HepG2 (cell line): ENCODE measurements around the gene MT1M. TPM values are rescaled to one million over a fixed set of nuclear protein-coding genes. Genes with fewer than 3 reads are reported as not detected.
A peak's percentile ranks its signal among the peaks of the same experiment; 100 is the strongest.

Experiments
- ARID3A ChIP-seq: IDR thresholded peaks from 2 replicates; pipeline ENCODE4 v1.6.1; 2012; ENCODE audit warnings: low read depth, low read length, improper control_type of control experiment
- BCLAF1 ChIP-seq: fragments of 450-650 bp; IDR thresholded peaks from 2 replicates; pipeline ENCODE4 v1.6.1; 2017; ENCODE audit warnings: mild to moderate bottlenecking
- FOXO4 ChIP-seq: sonication (generic); formaldehyde crosslinking; conservative IDR thresholded peaks from 2 replicates; pipeline ENCODE4 v1.8.1; 2023; ENCODE audit warnings: missing genetic modification reagents
- GATA4 ChIP-seq: sonication (generic); IDR thresholded peaks from 2 replicates; pipeline ENCODE4 v1.6.1; 2016; ENCODE audit warnings: antibody characterized with exemption, low read depth, borderline replicate concordance
- GPN1 ChIP-seq: sonication (generic); formaldehyde crosslinking; IDR thresholded peaks from 2 replicates; pipeline ENCODE4 v1.5.1; 2020; ENCODE audit warnings: missing genetic modification reagents, borderline replicate concordance
- GTF3A ChIP-seq: sonication (generic); formaldehyde crosslinking; conservative IDR thresholded peaks from 2 replicates; pipeline ENCODE4 v1.4.0; 2020; ENCODE audit warnings: mild to moderate bottlenecking, missing genetic modification reagents
- KDM4B ChIP-seq: sonication (generic); formaldehyde crosslinking; IDR thresholded peaks from 2 replicates; pipeline ENCODE4 v1.4.0; 2020; ENCODE audit warnings: missing genetic modification reagents
- KMT2A ChIP-seq: sonication (generic); formaldehyde crosslinking; IDR thresholded peaks from 2 replicates; pipeline ENCODE4 v1.4.0; 2020; ENCODE audit warnings: missing genetic modification reagents
- MXI1 ChIP-seq: IDR thresholded peaks from 3 replicates; pipeline ENCODE4 v1.6.1; 2012; ENCODE audit warnings: low read depth, low read length, inconsistent platforms, borderline replicate concordance
- RXRB ChIP-seq: IDR thresholded peaks from 2 replicates; pipeline ENCODE4 v1.6.1; 2016; ENCODE audit warnings: borderline replicate concordance, missing genetic modification reagents, missing compliant biosample characterization
- TP53 ChIP-seq: sonication (generic); formaldehyde crosslinking; conservative IDR thresholded peaks from 2 replicates; pipeline ENCODE4 v1.4.0; 2020; ENCODE audit warnings: missing genetic modification reagents
- ZFP1 ChIP-seq: IDR thresholded peaks from 2 replicates; pipeline ENCODE4 v1.6.1; 2016
- ZFX ChIP-seq: sonication (generic); formaldehyde crosslinking; IDR thresholded peaks from 2 replicates; pipeline ENCODE4 v1.4.0; 2020; ENCODE audit warnings: mild to moderate bottlenecking, low read depth, missing genetic modification reagents, moderate library complexity
- ZIK1 ChIP-seq: sonication (generic); formaldehyde crosslinking; IDR thresholded peaks from 2 replicates; pipeline ENCODE4 v1.5.0; 2020; ENCODE audit warnings: mild to moderate bottlenecking, low read depth, missing genetic modification reagents, borderline replicate concordance
- ZMAT5 ChIP-seq: sonication (generic); formaldehyde crosslinking; IDR thresholded peaks from 2 replicates; pipeline ENCODE4 v1.5.0; 2020; ENCODE audit warnings: mild to moderate bottlenecking, low read depth, missing genetic modification reagents, borderline replicate concordance
- ZNF121 ChIP-seq: sonication (generic); formaldehyde crosslinking; IDR thresholded peaks from 2 replicates; pipeline ENCODE4 v1.5.0; 2020; ENCODE audit warnings: mild to moderate bottlenecking, missing genetic modification reagents
- ZNF235 ChIP-seq: sonication (generic); formaldehyde crosslinking; IDR thresholded peaks from 2 replicates; pipeline ENCODE4 v1.8.1; 2023; ENCODE audit warnings: mild to moderate bottlenecking, missing genetic modification reagents, borderline replicate concordance
- ZNF280B ChIP-seq: sonication (generic); formaldehyde crosslinking; IDR thresholded peaks from 2 replicates; pipeline ENCODE4 v1.5.0; 2020; ENCODE audit warnings: missing genetic modification reagents, mild to moderate bottlenecking, borderline replicate concordance
- ZNF33B ChIP-seq: sonication (generic); formaldehyde crosslinking; IDR thresholded peaks from 2 replicates; pipeline ENCODE4 v1.5.1; 2020; ENCODE audit warnings: mild to moderate bottlenecking, missing genetic modification reagents
- ZNF343 ChIP-seq: sonication (generic); formaldehyde crosslinking; IDR thresholded peaks from 2 replicates; pipeline ENCODE4 v1.4.0; 2020; ENCODE audit warnings: mild to moderate bottlenecking, missing genetic modification reagents
- ZNF672 ChIP-seq: sonication (generic); formaldehyde crosslinking; IDR thresholded peaks from 2 replicates; pipeline ENCODE4 v1.8.1; 2022; ENCODE audit warnings: missing genetic modification reagents
- ZNF891 ChIP-seq: sonication (generic); formaldehyde crosslinking; IDR thresholded peaks from 2 replicates; pipeline ENCODE4 v1.5.0; 2020; ENCODE audit warnings: mild to moderate bottlenecking, missing genetic modification reagents
- polyA plus RNA-seq, 8 experiments: library from polyadenylated mRNA; depleted of rRNA in 3 of 8; stranded (reverse) in 7 of 8; unstranded in 1 of 8; fragments of >200 nt; fragmentation: Illumina TruSeq in 4 of 8; extraction: Trizol in 4 of 8; gene quantifications; 2 replicates each; pipeline versions ENCODE4 v1.2.1 to v1.2.3, GENCODE V29; 2011 to 2016; ENCODE audit warnings: low read depth in 4 of 8, missing spikeins in 1 of 8, mixed read lengths in 1 of 8; ENCODE audit not compliant: insufficient read depth in 1 of 8
- total RNA-seq, 5 experiments: library from RNA; depleted of rRNA; stranded (reverse); fragments of >200 nt; fragmentation: Illumina TruSeq; extraction: Trizol; gene quantifications; 2 replicates each; pipeline ENCODE4 v1.2.3, GENCODE V29; 2016; ENCODE audit warnings: low read depth in 1 of 5

The MT1M gene
- total and polyA plus RNA-seq, 2 of the 13 experiments (the other 11 are each of a cell fraction or from before 2014, with no cell fraction given): 4.6 TPM; not detected in 1

GRCh38 chr16:56681939-56682702 is 49.7 kb downstream of the MT1M start, which contains the start of gene MT1X (continued):
- 0 out of 2 replicates have a peak, but pooled peaks have one; percentile 47 for TF ChIP-seq ZNF280B (CRISPR knock-in tag)
- no peak for TF ChIP-seq BCLAF1
- TF ChIP-seq GPN1: no peak
- no peak for TF ChIP-seq ARID3A
- TF ChIP-seq ZIK1: peak; percentile 70; the same call in 1 of the 2 replicates
- no peak for TF ChIP-seq ZNF891 (CRISPR knock-in tag)
- peak; percentile 68 for TF ChIP-seq ZNF121 (CRISPR knock-in tag)
- TF ChIP-seq ZFP1: 0 out of 2 replicates have a peak, but pooled peaks have one; percentile 66
- TF ChIP-seq TP53 (CRISPR knock-in tag): no peak
- TF ChIP-seq MXI1: peak; percentile 33; the same call in 1 of the 3 replicates
- peak; percentile 32; the same call in 1 of the 2 replicates for TF ChIP-seq KMT2A (CRISPR knock-in tag)
- TF ChIP-seq GATA4: 0 out of 2 replicates have a peak, but pooled peaks have one; percentile 52
- no peak for TF ChIP-seq GTF3A (CRISPR knock-in tag)
- no peak for TF ChIP-seq FOXO4
- no peak for TF ChIP-seq ZMAT5 (CRISPR knock-in tag)
- no peak for TF ChIP-seq ZNF343 (CRISPR knock-in tag)
- TF ChIP-seq ZNF672: no peak
- no peak for TF ChIP-seq KDM4B (CRISPR knock-in tag)
- peak; percentile 60; the same call in 1 of the 2 replicates for TF ChIP-seq RXRB (CRISPR knock-in tag)
- TF ChIP-seq ZNF33B (CRISPR knock-in tag): no peak
- peak; percentile 75; the same call in 1 of the 2 replicates for TF ChIP-seq ZNF235
- TF ChIP-seq ZFX (CRISPR knock-in tag): peak; percentile 84
